HG03280 (cell line): ENCODE data around the gene CCNH.

Experiments used
- ATAC-seq: cut with Tn5 transposase; IDR thresholded peaks from one replicate; pipeline ENCODE4 v1.9.1; 2021; ENCODE audit warnings: mild to moderate bottlenecking, moderate library complexity; ENCODE audit not compliant: unreplicated experiment

Gene CCNH

DNA sequence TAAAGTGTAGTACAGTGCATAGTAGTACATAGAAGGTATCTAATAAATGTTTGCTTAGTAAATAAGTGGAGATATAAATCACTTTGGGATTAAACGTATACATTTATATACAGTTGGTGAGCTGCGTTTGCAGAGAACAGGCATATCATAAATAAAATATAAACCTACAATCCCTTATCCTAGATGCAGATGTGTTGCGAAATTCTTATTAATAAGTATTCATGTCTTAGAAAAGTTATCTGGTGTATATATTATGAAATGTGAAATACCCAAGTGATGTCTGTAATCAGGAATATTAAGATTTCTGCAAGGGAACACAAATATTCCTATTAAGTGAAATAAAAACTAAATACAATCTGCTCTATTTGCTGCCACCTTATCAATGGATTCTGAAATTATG lies 8.8 kb downstream of the CCNH start:
- ATAC-seq, result no peak

DNA sequence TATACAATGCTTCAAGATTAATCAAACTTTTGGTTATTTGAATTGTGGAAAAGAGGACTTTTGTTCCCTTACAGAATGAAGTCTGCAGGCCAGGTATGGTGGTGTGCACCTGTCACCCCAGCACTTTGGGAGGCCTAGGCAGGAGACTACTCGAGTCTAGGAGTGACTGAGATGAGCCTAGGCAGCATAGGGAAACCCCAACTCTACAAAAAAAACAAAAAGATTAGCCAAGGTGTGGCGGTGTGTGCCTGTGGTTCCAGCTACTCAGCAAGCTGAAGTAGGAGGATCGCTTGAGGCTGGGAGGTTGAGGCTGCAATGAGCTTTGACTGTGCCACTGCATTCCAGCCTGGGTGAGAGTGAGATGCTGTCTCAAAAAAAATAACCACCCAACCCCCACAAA lies 9.3 kb downstream of the CCNH start:
- no peak for ATAC-seq

- ATAC-seq, result no peak
Measured at GRCh38 chr5:87401626-87402025, 11.1 kb downstream of the CCNH start.

GRCh38 chr5:87400305-87400899 lies 12.3 kb downstream of the CCNH start:
- peak; percentile 68 for ATAC-seq

- ATAC-seq, result no peak
Measured at GRCh38 chr5:87399720-87400119, 13.0 kb downstream of the CCNH start.

- ATAC-seq, result no peak
Measured at GRCh38 chr5:87398981-87399614, 13.6 kb downstream of the CCNH start.

GRCh38 chr5:87394411-87395165 lies 18.1 kb downstream of the CCNH start:
- ATAC-seq, result no peak

DNA sequence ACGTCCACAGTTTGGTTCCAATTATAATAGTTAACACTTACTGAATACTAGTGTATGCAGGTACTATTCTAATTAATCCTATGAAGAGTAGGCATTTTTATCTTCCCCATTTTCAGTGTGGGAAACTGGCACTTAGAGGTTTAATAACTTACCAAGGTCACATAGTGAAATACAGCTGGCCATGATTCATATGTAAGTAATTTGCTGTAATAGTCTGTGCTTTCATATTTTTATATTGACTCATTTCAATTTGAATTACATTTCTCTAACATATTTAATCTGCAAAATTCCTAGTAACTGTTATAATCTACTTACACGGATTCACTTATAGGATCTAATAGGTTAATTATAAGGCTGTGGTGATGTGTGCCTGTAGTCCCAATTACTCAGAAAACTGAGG lies 19.4 kb downstream of the CCNH start:
- ATAC-seq, result no peak

GRCh38 chr5:87392801-87393200 lies 19.9 kb downstream of the CCNH start:
- no peak for ATAC-seq

DNA sequence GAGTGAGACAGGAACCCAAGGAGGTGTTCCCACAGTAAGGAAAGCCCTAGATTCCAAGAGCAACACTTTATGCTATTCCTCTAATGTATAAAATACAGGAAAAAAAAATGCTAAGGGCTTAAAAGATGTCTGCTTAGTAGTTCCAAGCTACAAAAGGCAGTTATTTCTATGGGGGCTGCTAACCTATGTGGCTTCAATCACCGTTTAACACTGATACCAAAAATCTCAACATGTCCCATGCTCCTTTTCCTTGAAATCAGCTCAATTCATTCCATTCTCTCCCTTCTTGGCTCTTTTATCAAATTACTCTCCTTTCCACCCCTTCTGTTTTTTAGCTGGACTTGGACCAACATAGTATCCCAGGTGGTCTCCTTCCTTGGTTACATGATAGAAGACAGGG lies 20.6 kb downstream of the CCNH start:
- no peak for ATAC-seq

- ATAC-seq, result no peak
Measured at GRCh38 chr5:87390576-87391199, 22.0 kb downstream of the CCNH start.

DNA sequence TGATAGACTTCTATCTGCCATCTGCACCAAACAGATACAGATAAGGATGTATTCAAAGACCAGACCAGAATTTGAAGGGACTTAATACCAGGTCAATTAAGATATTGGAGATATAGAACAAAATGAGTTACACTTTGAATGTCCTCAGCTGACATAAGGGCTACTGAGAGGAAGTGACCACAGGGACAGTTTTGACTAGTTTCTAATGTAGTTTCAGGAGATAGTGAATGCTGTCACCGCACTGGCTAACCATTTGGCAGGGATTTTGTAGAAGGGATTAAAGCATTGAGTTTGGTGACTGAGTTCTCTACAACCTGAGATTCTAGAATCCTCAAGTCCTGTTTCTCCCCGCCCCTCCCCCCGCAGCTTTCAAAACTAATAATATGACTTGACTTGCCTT lies 22.7 kb downstream of the CCNH start:
- ATAC-seq, result no peak

DNA sequence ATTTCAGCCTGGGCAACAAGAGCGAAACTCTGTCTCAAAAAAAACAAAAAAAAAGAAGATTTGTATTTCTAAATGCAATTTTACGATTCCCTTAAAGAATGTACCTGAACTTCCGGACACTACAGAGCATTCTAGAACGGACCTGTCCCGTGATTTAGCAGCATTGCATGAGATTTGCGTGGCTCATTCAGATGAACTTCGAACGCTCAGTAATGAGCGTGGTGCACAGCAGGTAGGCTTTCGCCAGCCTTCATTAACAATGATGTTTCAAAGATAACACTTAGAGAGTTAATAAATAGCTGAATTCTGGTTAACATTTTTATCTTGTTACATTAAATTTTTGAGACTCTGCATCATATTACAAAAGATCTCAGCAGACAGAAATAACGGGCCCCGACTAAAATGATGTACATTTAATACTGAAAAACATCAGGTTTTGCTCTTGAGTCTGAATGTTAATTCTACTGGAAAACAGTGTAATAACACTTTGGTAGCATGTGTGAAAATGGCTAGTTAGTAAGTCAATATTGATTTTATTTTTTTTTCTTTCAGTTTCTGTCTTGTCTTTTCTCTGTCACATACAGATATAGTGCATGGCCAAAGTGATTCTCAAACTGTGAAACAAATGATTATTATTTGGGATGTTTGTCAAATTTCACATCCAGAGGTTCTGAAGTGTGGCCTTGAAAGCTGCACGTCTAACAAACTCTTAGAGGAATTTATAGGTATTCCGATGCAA lies 23.3 kb downstream of the CCNH start:
- ATAC-seq, result no peak

GRCh38 chr5:87388129-87388528 lies 24.6 kb downstream of the CCNH start:
- ATAC-seq, result no peak

GRCh38 chr5:87385802-87386201 lies 26.9 kb downstream of the CCNH start:
- ATAC-seq, result no peak

DNA sequence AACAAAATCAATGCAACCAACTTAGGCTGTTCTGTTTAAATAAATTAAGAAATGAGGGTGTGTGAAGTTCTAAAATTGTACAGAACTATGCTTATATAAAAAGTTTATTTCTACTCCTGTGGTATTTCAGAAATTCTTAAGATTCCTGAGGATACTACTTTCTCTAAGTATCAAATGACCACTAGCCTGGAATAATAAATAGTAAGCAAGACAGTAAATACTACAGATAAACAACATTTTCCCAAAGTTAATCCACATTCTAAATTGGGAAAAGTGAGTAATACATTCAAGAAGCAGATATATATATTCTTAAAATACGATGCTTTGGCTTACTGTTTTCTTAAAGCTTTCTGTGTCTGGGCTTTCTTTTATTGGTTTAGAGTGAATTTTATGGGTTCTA lies 29.5 kb downstream of the CCNH start:
- no peak for ATAC-seq

DNA sequence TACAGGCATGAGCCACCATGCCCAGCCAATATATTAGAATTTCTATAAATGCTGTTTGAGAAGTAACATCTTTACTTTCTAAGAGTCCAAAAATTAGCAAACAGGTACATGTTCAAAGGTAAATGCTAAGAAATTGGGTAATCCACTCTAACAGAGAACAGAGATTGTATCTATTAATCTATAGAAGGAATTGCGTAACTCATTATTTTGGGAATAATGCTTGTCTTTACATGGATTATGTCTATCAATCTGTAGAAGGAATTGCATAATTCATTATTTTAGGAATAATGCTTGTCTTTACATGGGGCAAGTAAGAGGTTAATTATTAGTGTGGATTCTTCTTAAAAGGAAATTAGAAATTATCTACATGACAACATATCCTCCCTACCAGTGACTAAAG lies 30.5 kb downstream of the CCNH start:
- no peak for ATAC-seq

- ATAC-seq, result no peak
Measured at GRCh38 chr5:87372705-87373104, 40.0 kb downstream of the CCNH start.

GRCh38 chr5:87369431-87369830 lies 43.3 kb downstream of the CCNH start:
- no peak for ATAC-seq

DNA sequence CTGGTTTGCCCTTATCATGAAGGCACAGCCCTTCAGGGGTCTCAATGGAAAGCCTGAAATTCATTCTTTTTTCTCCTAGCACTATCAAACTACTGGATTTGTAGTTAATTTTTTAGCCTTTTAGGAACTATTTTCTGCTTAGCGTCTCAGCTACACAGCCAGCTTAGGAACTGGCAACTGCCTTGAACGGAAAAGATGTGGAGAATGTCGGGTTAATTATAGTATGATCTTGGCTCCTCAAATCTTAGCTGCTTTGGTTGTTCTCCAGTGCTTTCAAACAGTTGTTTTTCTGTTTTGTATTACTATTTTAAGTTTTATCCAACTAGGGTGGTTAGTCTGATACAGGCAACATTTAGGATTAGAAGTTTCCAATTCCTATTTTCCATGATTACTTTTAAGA lies 44.1 kb downstream of the CCNH start:
- no peak for ATAC-seq

DNA sequence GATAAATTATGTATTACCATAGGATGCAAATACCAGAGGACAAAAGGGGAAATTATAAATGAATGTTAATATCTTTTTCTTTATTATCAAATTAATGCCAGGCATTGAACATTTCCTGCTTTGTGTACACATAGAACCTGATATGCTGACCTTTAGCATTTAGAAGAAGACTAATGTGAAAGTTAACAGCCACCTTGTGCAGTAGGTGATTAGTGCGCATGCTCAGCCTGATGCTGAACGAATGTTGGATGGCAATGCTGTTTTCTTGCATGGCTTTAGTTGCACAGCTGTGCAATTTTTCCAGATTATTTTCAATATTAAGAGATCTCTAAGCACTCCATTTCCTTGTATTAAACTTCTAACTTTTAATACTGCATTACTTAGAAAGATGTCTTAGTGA lies 45.5 kb downstream of the CCNH start:
- no peak for ATAC-seq
